ENCODE results near the gene FARSB. TPM values are rescaled to one million over a fixed set of nuclear protein-coding genes. Genes with fewer than 3 reads are reported as not detected.
"Not testable (repeated sequence)": the region's sequence is repeated elsewhere in the genome, so short reads cannot be mapped to it uniquely, and the experiment has no call there.

Gene FARSB
- polyA plus RNA-seq, 4 donors: 21.6 to 29.2 (median 26.9) TPM

DNA sequence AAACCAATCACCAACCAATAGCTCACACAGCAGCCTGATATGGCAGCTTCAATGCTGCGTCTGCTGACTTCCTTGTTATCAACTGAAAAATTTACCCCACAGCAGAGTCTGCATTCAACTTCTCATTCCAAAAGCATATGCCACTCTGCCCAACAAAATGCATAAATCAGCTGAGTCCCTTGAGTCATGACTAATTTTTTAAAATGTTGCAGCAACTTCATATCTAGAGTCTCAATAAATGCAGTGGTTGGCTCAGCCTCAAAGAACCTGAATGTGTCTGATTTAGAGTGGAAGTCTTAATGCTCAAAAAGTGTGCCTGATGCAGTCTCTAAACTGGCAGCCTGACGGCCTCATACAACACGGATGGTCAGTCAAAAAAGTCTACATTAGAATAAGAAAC lies 46.5 kb downstream of the FARSB start:
- no peak for DNase-seq (ENCODE audit: low read depth in 4 of 4, low spot score in 2 of 4)

DNA sequence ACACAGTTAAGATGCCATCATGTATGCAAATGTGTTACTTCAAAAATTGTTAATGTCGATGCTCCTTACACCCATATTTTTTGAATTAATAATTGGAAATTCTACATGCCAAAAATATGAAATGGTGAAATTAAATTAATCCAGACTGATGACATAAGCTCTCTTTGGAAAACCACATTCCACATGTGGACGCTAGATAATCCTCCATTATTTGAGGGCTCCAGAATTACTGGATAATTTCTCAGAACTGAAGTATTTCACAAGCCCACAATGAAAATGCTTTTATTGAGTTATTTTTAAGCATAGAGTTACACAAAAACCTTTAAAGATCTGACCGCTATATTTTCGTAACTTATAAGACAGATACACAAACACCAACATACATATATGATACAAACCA lies 47.8 kb downstream of the FARSB start:
- DNase-seq (ENCODE audit: low read depth in 4 of 4, low spot score in 2 of 4): no peak

DNA sequence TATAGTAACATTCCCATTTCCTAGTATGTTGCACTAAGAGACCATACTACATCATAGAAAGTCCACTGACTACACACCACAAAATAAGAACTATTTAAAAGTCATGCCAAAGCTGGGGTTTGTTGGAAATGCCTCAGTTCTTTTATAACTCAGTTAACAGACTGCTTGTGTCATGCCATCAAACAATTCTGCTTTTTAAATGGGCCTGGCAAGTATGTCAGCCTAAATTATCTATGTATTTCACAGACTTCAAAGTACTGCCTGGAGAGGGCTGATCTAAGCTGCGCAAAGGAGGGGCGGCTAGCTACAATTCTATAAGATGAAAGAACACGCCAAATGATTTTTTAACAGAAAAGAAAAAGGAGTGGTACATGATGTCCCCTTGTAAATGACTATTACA lies 49.6 kb downstream of the FARSB start:
- DNase-seq (ENCODE audit: low read depth in 4 of 4, low spot score in 2 of 4): no peak

DNA sequence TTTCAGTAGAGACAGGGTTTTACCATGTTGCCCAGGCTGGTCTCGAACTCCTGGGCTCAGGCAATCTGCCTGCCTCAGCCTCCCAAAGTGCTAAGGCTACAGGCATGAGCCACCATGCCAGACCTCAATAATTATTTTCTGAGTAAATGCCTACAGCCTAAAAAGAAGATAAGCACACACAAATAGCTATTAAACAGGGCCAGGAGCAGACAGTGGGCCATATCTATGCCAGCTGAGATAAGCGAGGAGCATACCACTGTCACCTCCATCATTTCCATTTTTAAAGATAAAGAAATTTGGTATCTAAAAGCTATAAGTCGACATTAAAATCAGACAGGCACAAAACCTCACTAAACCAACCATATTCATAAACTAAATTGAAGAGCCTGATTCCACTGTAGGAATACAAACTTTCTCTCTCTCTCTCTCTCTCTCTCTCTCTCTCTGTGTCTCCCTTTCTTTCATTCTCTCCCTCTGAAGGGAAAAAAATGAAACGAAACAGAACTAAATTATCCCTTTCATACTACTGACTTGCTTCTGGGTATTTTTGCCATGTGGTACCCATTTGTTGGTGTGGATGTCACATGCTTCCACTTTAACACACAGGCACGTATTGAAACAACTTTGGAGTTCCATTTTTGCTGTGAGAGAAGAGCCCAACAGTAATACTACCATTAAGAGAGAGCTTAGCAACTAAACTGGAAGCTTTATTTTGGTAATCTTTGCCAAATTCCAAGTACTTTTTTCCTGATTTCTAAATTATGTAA lies 51.0 kb downstream of the FARSB start:
- no peak for DNase-seq (ENCODE audit: low read depth in 4 of 4, low spot score in 2 of 4)

DNA sequence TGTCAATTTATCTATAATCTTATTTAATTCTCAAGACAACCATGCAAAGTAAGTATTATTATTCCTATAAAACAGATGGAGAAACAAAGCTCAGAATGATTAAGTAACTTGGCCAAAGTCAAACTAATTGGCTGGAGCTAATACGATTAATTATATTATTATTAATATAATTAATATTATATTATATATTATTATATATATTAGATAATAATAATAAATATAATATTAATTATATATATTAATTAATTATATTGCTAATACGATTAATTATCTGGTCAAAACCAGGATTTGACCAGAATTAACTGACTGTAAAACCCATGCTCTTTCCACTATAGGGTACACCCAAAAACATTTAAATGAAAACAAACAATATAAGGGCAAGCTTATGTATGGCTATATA lies 52.4 kb downstream of the FARSB start:
- DNase-seq (ENCODE audit: low read depth in 4 of 4, low spot score in 2 of 4): no peak

DNA sequence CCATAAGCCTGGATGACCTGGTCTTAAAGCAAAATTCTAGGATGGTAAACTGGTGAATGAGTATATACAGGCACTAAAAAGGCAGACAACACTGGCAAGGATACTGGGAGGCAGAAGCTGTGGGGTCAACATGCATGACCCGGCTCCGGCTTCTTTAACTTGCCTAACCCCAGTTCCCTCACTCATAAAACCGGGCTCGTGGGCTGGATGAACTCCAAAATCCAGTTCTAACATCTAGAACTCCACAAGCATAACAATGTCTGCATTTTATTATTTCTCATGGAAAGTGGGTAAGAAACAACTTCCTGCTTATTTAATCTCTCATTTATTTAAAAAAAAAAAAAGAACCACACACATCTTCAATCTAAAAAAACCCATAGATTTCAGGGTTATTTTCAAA lies 57.3 kb downstream of the FARSB start:
- DNase-seq (ENCODE audit: low read depth in 4 of 4, low spot score in 2 of 4): no peak

DNA sequence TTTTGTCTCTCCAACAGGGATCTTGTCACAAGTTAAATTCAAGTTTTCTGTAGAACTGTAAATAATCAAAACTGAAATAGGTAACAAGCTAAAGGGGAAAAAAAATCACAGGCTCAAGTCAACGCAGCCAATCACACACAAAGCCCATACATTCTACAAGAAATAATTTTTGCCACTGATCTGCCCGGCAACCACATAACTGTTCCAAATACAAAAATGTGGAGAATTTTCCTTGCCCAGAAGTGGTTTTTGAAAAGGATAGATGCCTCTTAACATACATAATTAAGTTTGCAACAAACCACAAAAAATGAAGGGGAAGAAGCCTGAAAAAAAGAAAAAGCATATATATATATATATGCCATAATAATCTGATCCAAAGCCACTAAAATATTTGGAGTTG lies 60.3 kb downstream of the FARSB start:
- DNase-seq (ENCODE audit: low read depth in 4 of 4, low spot score in 2 of 4): no peak

DNA sequence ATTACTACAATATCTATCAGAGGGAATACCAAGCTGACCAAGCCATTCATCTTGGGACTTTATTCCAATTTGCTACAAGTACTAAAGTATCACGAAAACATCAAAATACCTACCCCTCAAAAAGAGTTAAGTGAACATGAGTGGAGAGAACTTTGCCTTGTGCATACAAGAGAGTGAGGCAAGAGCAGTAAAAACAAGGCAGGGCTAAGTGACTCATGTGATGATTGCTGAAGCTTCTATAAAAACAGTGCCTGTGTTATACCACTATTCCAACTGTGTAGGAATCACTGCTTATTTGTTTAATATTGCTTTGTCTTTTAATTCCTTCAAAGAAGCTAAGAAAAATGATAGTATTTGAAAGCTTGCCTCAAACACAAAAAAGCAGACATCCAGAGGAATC lies 61.2 kb downstream of the FARSB start:
- DNase-seq (ENCODE audit: low read depth in 4 of 4, low spot score in 2 of 4): no peak

DNA sequence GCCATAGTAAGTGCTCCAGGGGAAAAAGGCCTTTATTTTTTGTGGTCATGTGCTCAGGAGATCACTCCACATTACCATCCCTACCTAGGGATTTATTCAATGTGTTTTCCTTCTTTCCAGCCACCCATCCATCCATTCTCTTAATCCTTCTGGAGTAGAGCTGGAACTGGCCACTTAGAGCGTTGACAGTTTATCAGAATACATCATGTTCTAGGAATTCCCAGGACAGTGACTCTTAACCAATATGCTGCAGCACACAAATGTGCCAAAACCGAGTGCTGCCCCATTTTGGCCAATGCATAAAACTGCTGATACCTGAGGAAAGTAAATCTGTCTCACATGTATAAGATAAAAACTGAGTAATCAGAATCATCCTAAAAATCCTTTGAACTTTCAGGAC lies 63.7 kb downstream of the FARSB start:
- DNase-seq (ENCODE audit: low read depth in 4 of 4, low spot score in 2 of 4): no peak

DNA sequence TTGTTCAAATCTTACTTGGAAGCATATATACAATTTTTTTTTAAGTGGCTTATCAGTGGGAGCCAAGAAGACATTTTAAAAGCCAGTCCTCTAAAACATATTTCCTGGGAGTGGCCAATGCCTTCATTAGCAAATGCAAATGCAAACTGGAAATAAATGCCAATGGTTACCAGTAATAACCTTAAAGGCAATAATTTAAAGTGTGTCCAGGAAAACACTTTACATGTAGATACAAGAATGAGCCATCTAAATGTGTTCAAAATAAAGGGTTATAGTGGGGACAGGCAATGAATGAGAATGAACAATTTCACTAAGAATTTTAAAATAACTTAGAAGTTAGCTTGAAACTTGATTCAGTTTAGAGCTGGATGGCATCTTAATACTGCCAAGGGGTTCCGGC lies 64.2 kb downstream of the FARSB start:
- DNase-seq (ENCODE audit: low read depth in 4 of 4, low spot score in 2 of 4): no peak

DNA sequence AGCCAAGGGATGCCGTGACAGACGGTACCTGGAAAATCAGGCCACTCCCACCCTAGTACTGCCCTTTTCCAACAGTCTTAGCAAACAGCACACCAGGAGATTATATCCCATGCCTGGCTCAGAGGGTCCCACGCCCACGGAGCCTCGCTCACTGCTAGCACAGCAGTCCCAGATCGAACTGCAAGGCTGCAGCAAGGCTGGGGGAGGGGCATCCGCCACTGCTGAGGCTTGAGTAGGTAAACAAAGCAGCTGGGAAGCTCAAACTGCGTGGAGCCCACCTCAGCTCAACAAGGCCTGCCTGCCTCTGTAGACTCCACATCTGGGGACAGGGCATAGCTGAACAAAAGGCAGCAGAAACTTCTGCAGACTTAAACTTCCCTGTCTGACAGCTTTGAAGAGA lies 71.3 kb downstream of the FARSB start:
- DNase-seq (ENCODE audit: low read depth in 4 of 4, low spot score in 2 of 4): not testable (repeated sequence)

DNA sequence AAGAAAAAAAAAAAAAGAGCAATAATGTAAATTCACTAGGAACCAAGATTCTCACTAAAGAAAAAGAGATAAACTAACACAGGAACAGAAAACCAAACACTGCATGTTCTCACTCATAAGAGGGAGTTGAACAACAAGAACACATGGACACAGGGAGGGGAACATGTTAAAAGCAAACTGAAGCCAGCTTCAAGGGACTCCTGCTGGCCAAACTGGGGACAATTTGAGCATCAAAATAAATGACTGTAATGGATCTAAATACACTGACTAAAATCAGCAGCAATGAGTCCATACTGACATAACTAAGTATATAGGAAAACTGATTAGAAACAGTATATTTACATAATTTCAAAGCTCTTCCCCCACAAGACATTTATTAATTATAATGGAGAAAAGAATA lies 73.0 kb downstream of the FARSB start:
- no peak for DNase-seq (ENCODE audit: low read depth in 4 of 4, low spot score in 2 of 4)

DNA sequence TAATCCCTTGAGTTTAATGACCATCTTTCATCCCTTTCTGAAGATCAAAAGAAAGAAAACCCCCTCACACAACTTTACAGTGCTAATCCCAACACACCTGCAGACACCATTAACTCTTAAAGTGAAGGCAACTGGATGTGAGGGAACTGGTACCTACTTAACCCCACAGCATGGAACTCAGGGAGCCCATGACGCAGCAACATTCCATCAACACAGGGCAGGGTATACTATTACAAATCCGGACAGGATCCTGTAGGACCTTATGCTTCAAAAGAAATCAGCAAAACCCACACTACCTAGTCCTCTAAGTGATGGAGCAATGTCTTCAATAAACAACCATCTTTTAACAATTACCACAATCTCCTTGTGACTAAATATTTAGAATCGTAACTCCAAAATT lies 78.6 kb downstream of the FARSB start:
- no peak for DNase-seq (ENCODE audit: low read depth in 4 of 4, low spot score in 2 of 4)

DNA sequence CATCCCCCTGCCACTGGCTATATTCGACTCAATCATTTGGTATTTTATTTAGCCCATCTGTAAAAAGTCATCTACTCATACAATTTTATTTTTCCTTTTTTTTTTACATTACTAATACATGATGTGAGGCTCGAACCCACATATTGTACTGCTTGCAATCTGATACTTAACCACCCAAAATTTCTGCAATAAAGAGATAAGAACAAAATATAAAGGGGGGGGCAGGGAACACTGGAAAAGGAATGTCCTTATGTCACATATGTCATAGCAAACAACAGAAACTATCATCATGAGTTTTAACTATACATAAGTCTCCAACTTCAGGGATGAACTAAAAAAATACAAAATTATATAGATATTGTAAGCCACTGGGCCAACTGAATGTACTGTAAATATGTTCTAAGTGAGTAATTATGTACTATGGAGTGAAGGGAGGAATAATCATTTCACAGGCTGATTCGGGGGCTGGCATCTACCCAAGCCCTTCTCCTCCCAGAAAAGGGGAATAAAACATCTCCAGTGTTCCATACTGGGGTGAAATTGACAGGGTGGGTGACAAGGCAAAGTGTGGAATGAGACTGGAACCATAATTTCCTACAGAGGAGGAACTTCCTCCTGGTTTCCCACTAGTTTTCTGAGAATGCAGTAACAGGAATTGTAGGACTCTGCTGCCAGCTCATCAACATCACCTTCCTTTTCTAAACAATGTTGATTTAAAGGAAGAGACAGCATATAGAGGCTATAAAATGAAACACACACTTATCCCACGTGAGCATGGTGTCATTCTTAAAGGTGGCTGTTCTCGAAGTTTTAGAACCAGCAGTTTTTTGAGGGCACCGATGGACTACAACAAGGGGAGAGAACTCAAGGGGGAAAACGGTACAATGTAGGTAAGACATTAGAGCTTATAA lies 79.5 kb downstream of the FARSB start:
- DNase-seq (ENCODE audit: low read depth in 4 of 4, low spot score in 2 of 4): no peak

DNA sequence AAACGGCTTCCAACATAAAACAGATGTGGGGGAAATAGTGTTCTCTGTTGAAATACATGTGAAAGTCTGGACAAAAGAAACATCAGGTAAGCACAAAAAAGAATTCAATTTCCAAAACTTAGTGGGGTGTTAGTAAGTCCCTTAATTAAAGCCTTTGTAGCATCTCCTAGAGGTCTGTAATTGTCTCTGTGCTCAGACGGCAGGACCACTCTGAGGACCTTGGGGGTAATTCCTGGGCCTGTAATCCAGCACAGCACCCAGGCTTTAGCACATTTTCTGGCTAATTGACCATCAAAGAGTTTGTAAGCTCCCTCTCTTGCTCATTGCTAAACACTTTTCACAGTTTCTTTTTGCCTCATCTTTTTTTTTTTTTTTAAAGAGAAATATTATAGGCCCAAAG lies 80.3 kb downstream of the FARSB start:
- no peak for DNase-seq (ENCODE audit: low read depth in 4 of 4, low spot score in 2 of 4)

DNA sequence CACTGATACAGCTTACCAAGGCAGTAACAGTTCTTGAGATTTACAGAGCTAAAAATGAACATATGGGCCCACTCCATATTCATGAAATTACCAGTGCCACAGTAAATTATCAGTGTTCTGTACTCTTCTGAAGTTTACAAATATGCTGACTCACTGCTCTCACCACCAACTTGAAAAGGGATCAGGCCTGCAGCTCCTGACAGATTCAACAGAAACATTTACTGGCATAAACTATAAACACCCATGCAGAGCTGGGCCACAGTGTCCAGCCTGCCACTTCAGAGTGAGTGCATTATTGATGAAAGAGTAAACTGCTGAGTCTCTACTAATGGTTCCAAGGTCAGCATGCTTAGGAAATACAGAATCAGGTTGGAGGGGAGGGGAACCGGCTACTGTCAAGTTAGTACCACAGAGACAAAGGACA lies 83.1 kb downstream of the FARSB start:
- no peak for DNase-seq (ENCODE audit: low read depth in 4 of 4, low spot score in 2 of 4)

DNA sequence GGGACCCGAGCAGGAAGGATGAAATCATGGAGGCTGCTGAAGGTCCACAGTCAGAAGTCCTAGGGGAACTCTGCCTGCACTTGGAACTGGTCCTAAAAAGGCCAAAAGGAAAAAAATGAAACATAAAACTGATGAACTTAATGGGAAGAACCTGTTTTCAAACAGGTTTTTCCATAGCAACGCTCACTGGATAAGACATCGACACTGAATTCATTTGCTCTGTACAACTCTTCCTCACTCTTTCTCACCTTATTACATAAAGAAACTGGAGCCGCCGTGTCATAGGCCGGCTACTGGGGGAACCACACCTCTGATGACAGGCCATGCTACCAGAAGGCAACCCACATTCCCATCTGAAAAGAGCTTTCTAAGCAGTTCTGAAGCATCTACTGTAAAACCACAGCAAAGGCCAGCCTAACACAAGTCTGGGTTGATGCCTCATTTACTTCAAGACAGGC lies 83.6 kb downstream of the FARSB start:
- DNase-seq (ENCODE audit: low read depth in 4 of 4, low spot score in 2 of 4): no peak

DNA sequence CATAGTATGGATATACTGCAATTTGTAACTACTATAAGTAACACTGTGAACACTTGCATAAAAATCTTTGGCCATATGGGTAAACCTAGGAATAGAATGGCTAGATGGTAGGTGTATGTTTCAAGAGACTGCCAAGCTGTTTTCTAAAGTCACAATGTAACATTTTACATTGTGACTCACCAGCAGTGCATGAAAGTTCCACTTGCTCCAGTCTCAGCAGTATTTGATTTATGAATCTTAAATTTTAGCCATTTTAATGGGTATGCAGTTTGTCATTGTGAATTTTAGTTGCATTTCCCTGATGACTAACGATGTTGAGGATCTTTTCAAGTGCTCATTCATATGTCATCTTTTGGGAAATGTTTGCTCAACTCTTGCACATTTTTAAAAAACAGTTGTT lies 86.1 kb downstream of the FARSB start:
- no peak for DNase-seq (ENCODE audit: low read depth in 4 of 4, low spot score in 2 of 4)

DNA sequence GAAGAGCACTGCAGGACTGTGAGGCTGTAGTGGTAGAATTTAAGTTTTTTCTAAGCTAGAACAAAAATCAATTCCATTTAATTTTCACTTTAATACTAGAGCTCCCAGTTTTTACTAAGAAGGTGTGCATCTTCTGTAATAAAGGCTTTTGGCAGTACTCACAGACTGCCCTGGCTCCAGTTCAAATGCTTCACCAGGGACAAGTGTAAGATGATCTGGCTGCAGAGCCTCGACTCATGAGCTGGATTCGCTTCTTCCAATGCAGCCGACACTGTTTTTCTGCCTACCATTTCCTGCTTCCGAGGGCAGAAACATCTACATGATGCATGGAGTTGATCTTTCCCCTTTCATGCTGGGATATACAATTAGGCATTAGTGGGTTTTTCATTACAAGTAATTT lies 87.0 kb downstream of the FARSB start:
- DNase-seq (ENCODE audit: low read depth in 4 of 4, low spot score in 2 of 4): no peak

DNA sequence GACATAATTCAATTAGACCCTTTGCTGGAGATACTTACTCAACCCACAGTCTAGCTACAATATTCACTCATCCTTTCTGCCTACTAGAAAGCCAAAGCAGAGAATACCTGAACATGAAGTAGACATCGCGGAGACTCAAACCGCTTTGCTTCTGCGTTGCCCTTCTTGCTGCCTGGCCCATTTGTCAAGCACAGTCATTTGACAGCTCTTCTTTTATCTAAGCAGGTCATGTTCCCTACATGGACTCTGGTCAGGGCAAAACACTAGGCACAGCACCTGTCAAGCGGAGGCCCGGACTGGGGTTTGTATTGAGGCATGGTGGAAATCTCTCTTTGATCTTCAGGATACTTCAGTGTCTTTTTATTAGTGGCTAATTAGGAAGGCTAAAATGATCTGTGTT lies 89.7 kb downstream of the FARSB start:
- no peak for DNase-seq (ENCODE audit: low read depth in 4 of 4, low spot score in 2 of 4)

DNA sequence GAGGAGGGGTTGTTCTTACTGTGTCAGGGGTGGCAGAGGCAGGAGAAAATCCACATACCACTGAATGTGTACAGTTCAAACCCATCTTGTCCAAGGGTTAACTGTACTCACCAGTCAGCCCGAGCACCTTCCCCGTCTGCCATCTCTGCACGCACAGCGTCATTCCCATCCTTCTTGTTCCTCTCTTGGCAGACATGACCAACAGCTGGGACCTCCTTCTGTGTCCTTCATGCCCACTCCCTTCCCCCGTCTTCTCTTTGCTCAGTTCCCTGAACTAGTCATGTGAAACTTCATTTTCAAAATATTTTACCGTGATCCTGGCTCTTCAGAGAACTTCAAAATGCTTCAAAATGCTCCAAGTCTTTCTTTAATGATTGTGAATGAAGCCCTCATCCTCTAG lies 92.0 kb downstream of the FARSB start:
- no peak for DNase-seq (ENCODE audit: low read depth in 4 of 4, low spot score in 2 of 4)

Data from left renal cortex interstitium (tissue), 4 donors.